ENCODE measurements around the gene SHOX. TPM values are rescaled to one million over a fixed set of nuclear protein-coding genes. Genes with fewer than 3 reads are reported as not detected.
A peak's percentile ranks its signal among the peaks of the same experiment; 100 is the strongest.

The SHOX gene
- total RNA-seq, 4 donors from 2014 or later, result 0.29 to 2.8 (median 0.89) TPM

GRCh38 chrX:627995-628394 is 2.6 kb upstream of the SHOX start:
- TF ChIP-seq POLR2A (IDR thresholded peaks at IDR 0.05), result no peak
- TF ChIP-seq CTCF (IDR thresholded peaks at IDR 0.05 in 4 of 5, conservative IDR thresholded peaks at IDR 0.05 in 1 of 5), result no peak
- Histone ChIP-seq H3K27ac (no peak overlapping the region), H3K36me3 (no peaks in the 10 kb centered on the region), H3K9me3 (no peaks in the 10 kb centered on the region), H3K27me3 (peaks cover 32 to 46% (median 44%) of the 10 kb centered on the region in 3 donors), H3K4me1 (no peaks in the 10 kb centered on the region), H3K4me3 (no peak overlapping the region)
- intact Hi-C loops (cut with DNase I; ENCODE audit: low total_unique reads) (no loop called here), in situ Hi-C loops (cut with MboI; ENCODE audit: low sequenced_read_pairs in 4 of 4) (no loop called here)
- ATAC-seq (no peak), DNase-seq (no peak)

- in situ Hi-C loops (cut with MboI; ENCODE audit: low sequenced_read_pairs in 4 of 4), result no loop called here
- no peaks in the 10 kb centered on the region for H3K4me1 ChIP-seq
- DNase-seq (no peak), ATAC-seq (no peak)
- H3K27me3 ChIP-seq, result peaks cover 43 to 56% (median 53%) of the 10 kb centered on the region in 3 donors
- no peaks in the 10 kb centered on the region for H3K9me3 ChIP-seq
- H3K4me3 ChIP-seq, result peak overlapping the region in 1 of 4 donors; percentile 9
- intact Hi-C loops (cut with DNase I; ENCODE audit: low total_unique reads), result no loop called here
- TF ChIP-seq POLR2A (IDR thresholded peaks at IDR 0.05) (no peak), CTCF (IDR thresholded peaks at IDR 0.05 in 4 of 5, conservative IDR thresholded peaks at IDR 0.05 in 1 of 5) (no peak)
- H3K27ac ChIP-seq, result no peak overlapping the region
- no peaks in the 10 kb centered on the region for H3K36me3 ChIP-seq
Observed at GRCh38 chrX:629230-630006, 1.2 kb upstream of the SHOX start.

GRCh38 chrX:630007-630611 is 482 bp upstream of the SHOX start:
- no peaks in the 10 kb centered on the region for H3K4me1 ChIP-seq
- TF ChIP-seq CTCF (IDR thresholded peaks at IDR 0.05 in 4 of 5, conservative IDR thresholded peaks at IDR 0.05 in 1 of 5), result no peak
- intact Hi-C loops (cut with DNase I; ENCODE audit: low total_unique reads), result no loop called here
- H3K27me3 ChIP-seq, result peaks cover 42 to 61% (median 59%) of the 10 kb centered on the region in 3 donors
- in situ Hi-C loops (cut with MboI; ENCODE audit: low sequenced_read_pairs in 4 of 4), result no loop called here
- peak overlapping the region in 2 of 4 donors; percentile 9 to 13 for H3K4me3 ChIP-seq
- DNase-seq (no peak), ATAC-seq (no peak)
- H3K9me3 ChIP-seq, result no peaks in the 10 kb centered on the region
- no peak overlapping the region for H3K27ac ChIP-seq
- no peaks in the 10 kb centered on the region for H3K36me3 ChIP-seq

GRCh38 chrX:631802-632365 is 1.3 kb downstream of the SHOX start:
- H3K36me3 ChIP-seq, result no peaks in the 10 kb centered on the region
- H3K4me3 ChIP-seq, result no peak overlapping the region
- peaks cover 37 to 67% (median 67%) of the 10 kb centered on the region in 3 donors for H3K27me3 ChIP-seq
- ATAC-seq (no peak), DNase-seq (no peak)
- TF ChIP-seq POLR2A (IDR thresholded peaks at IDR 0.05) (no peak), CTCF (IDR thresholded peaks at IDR 0.05 in 4 of 5, conservative IDR thresholded peaks at IDR 0.05 in 1 of 5) (no peak)
- no peaks in the 10 kb centered on the region for H3K4me1 ChIP-seq
- intact Hi-C loops (cut with DNase I; ENCODE audit: low total_unique reads) (no loop called here), in situ Hi-C loops (cut with MboI; ENCODE audit: low sequenced_read_pairs in 4 of 4) (no loop called here)
- H3K9me3 ChIP-seq, result no peaks in the 10 kb centered on the region
- no peak overlapping the region for H3K27ac ChIP-seq

Data from gastrocnemius medialis (tissue), 4 donors.